WTC11 (cell line): ENCODE data around the gene MYO15A. TPM values are rescaled to one million over a fixed set of nuclear protein-coding genes. Genes with fewer than 3 reads are reported as not detected.

Experiments
- ATAC-seq: fragments of 200-7000 bp; cut with Tn5 transposase; 2 replicates; pipeline ENCODE4 v1.10.0; 2021; ENCODE audit warnings: mild to moderate bottlenecking, moderate library complexity
- CTCF ChIA-PET: fragments of 300-600 bp; sonication (Branson Sonifier 250); formaldehyde crosslinking; loops from one replicate; lab custom pipeline; 2021; ENCODE audit warnings: antibody characterized with exemption; lab: Charles Lee
- POLR2A ChIA-PET: fragments of 350-600 bp; sonication (Branson Sonifier 250); formaldehyde crosslinking; loops from one replicate; lab custom pipeline; 2021; ENCODE audit warnings: antibody characterized with exemption; lab: Charles Lee
- DNase-seq: peaks from one replicate; pipeline ENCODE4 v3.0.0; 2021; ENCODE audit warnings: low spot score
- H3K27ac Mint-ChIP-seq: 2 replicates; pipeline ENCODE4 v1.8.0; 2021; ENCODE audit warnings: mixed read lengths
- H3K27me3 Mint-ChIP-seq: 2 replicates; pipeline ENCODE4 v1.8.0; 2021; ENCODE audit warnings: low read depth, mild to moderate bottlenecking, moderate library complexity, mixed read lengths
- H3K36me3 Mint-ChIP-seq: 2 replicates; pipeline ENCODE4 v1.8.0; 2021; ENCODE audit warnings: mixed read lengths
- H3K4me1 Mint-ChIP-seq: 2 replicates; pipeline ENCODE4 v1.8.0; 2022; ENCODE audit warnings: mixed read lengths
- H3K4me3 Mint-ChIP-seq: 2 replicates; pipeline ENCODE4 v1.8.0; 2021; ENCODE audit warnings: mild to moderate bottlenecking, moderate library complexity, mixed read lengths
- H3K9me3 Mint-ChIP-seq: 2 replicates; pipeline ENCODE4 v1.8.0; 2021; ENCODE audit warnings: mixed read lengths
- CREB1 ChIP-seq: sonication (generic); formaldehyde crosslinking; IDR thresholded peaks from 2 replicates; pipeline ENCODE4 v1.8.0; 2023; ENCODE audit warnings: mild to moderate bottlenecking, missing genetic modification reagents
- EMX1 ChIP-seq: fragments of 250-450 bp; sonication (Bioruptor Pico); IDR thresholded peaks from 2 replicates; pipeline ENCODE4 v1.8.0; 2021; ENCODE audit warnings: mild to moderate bottlenecking
- PRRX2 ChIP-seq: fragments of 250-450 bp; sonication (Bioruptor Pico); IDR thresholded peaks from 2 replicates; pipeline ENCODE4 v1.8.0; 2021; ENCODE audit warnings: mild to moderate bottlenecking
- SMAD4 ChIP-seq: sonication (generic); formaldehyde crosslinking; IDR thresholded peaks from 2 replicates; pipeline ENCODE4 v1.8.0; 2022; ENCODE audit warnings: mild to moderate bottlenecking, missing genetic modification reagents
- TCF7 ChIP-seq: sonication (generic); formaldehyde crosslinking; IDR thresholded peaks from 2 replicates; pipeline ENCODE4 v1.8.0; 2022; ENCODE audit warnings: mild to moderate bottlenecking, low read depth, missing genetic modification reagents, moderate library complexity
- ZNF121 ChIP-seq: sonication (generic); formaldehyde crosslinking; IDR thresholded peaks from 2 replicates; pipeline ENCODE4 v1.8.0; 2023; ENCODE audit warnings: missing genetic modification reagents
- ZNF263 ChIP-seq: sonication (generic); formaldehyde crosslinking; IDR thresholded peaks from 2 replicates; pipeline ENCODE4 v1.8.1; 2022; ENCODE audit warnings: low read depth, mild to moderate bottlenecking, moderate library complexity, missing genetic modification reagents
- total RNA-seq: library from RNA; stranded (reverse); gene quantifications from 3 replicates; pipeline ENCODE4 v1.2.3, GENCODE V29; 2021
- TF ChIP-seq, protein P1 (sequence below): sonication (generic); formaldehyde crosslinking; IDR thresholded peaks from 2 replicates; pipeline ENCODE4 v1.8.1; 2023; ENCODE audit warnings: mild to moderate bottlenecking, missing genetic modification reagents, moderate library complexity
- TF ChIP-seq, protein P2 (sequence below): sonication (generic); formaldehyde crosslinking; IDR thresholded peaks from 2 replicates; pipeline ENCODE4 v1.8.0; 2022; ENCODE audit warnings: mild to moderate bottlenecking, missing genetic modification reagents
- TF ChIP-seq, protein P3 (sequence below): sonication (generic); formaldehyde crosslinking; IDR thresholded peaks from 2 replicates; pipeline ENCODE4 v1.8.1; 2023; ENCODE audit warnings: mild to moderate bottlenecking, missing genetic modification reagents, moderate library complexity
- TF ChIP-seq, protein P4 (sequence below): fragments of 250-450 bp; sonication (Bioruptor Pico); IDR thresholded peaks from 2 replicates; pipeline ENCODE4 v1.9.0; 2021; ENCODE audit warnings: mild to moderate bottlenecking, borderline replicate concordance
- TF ChIP-seq, protein P5 (sequence below): sonication (generic); formaldehyde crosslinking; IDR thresholded peaks from 2 replicates; pipeline ENCODE4 v1.8.1; 2023; ENCODE audit warnings: mild to moderate bottlenecking, missing genetic modification reagents
- TF ChIP-seq, protein P6 (sequence below): sonication (generic); formaldehyde crosslinking; IDR thresholded peaks from 2 replicates; pipeline ENCODE4 v1.8.0; 2023; ENCODE audit warnings: mild to moderate bottlenecking, missing genetic modification reagents

MYO15A gene
- total RNA-seq, 1 experiment from 2014 or later = 2.6 TPM

DNA sequence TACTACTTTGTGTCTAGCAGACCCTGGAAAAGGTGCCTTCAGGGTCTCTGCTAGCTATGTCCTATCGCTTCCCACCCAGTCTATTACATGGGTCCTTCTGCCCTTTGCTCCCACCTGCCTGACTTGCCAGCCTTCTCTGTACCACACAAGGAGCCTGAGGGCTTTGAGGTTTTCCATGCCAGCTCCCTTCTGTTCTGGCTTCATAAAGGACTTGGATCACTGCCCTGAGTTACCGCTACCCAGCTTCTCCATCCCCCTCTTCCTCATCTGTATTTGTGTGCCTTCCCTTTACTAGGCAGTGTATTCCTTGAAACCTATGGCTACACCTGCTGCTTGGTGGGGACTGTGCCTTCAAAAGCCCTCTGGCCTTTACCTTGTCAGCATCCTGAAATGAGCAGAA, 97.3 kb downstream of the MYO15A start (continued):
- no peak for TF ChIP-seq ZNF121 (CRISPR knock-in tag)
- TF ChIP-seq, protein P1, sequence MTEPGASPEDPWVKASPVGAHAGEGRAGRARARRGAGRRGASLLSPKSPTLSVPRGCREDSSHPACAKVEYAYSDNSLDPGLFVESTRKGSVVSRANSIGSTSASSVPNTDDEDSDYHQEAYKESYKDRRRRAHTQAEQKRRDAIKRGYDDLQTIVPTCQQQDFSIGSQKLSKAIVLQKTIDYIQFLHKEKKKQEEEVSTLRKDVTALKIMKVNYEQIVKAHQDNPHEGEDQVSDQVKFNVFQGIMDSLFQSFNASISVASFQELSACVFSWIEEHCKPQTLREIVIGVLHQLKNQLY = no peak
- TF ChIP-seq, protein P2, sequence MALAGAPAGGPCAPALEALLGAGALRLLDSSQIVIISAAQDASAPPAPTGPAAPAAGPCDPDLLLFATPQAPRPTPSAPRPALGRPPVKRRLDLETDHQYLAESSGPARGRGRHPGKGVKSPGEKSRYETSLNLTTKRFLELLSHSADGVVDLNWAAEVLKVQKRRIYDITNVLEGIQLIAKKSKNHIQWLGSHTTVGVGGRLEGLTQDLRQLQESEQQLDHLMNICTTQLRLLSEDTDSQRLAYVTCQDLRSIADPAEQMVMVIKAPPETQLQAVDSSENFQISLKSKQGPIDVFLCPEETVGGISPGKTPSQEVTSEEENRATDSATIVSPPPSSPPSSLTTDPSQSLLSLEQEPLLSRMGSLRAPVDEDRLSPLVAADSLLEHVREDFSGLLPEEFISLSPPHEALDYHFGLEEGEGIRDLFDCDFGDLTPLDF (CRISPR knock-in tag) = no peak

DNA sequence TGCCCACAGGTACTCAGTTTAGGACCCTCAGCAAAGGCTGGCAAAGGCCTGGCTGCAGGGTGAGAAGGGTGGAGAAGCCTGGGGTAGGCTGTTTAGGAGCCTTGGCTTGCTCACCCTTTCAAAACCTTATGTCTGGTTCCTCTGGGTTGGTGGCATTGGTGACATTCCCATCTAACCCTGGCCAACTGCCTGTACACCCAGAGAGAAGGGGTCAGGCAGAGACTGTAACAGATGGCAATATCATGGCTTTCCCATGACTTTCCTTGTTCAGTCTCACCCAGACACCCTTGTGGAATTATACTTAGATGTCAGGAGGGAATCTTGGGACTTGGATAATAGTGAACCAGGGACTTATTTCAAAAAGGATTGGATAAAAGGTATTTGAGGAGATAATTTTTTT, 98.4 kb downstream of the MYO15A start:
- no peak for TF ChIP-seq EMX1
- TF ChIP-seq ZNF263 (CRISPR knock-in tag) = no peak
- no peak for TF ChIP-seq SMAD4 (CRISPR knock-in tag)
- TF ChIP-seq, protein P3, sequence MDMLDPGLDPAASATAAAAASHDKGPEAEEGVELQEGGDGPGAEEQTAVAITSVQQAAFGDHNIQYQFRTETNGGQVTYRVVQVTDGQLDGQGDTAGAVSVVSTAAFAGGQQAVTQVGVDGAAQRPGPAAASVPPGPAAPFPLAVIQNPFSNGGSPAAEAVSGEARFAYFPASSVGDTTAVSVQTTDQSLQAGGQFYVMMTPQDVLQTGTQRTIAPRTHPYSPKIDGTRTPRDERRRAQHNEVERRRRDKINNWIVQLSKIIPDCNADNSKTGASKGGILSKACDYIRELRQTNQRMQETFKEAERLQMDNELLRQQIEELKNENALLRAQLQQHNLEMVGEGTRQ (CRISPR knock-in tag) = no peak
- TF ChIP-seq, protein P4, sequence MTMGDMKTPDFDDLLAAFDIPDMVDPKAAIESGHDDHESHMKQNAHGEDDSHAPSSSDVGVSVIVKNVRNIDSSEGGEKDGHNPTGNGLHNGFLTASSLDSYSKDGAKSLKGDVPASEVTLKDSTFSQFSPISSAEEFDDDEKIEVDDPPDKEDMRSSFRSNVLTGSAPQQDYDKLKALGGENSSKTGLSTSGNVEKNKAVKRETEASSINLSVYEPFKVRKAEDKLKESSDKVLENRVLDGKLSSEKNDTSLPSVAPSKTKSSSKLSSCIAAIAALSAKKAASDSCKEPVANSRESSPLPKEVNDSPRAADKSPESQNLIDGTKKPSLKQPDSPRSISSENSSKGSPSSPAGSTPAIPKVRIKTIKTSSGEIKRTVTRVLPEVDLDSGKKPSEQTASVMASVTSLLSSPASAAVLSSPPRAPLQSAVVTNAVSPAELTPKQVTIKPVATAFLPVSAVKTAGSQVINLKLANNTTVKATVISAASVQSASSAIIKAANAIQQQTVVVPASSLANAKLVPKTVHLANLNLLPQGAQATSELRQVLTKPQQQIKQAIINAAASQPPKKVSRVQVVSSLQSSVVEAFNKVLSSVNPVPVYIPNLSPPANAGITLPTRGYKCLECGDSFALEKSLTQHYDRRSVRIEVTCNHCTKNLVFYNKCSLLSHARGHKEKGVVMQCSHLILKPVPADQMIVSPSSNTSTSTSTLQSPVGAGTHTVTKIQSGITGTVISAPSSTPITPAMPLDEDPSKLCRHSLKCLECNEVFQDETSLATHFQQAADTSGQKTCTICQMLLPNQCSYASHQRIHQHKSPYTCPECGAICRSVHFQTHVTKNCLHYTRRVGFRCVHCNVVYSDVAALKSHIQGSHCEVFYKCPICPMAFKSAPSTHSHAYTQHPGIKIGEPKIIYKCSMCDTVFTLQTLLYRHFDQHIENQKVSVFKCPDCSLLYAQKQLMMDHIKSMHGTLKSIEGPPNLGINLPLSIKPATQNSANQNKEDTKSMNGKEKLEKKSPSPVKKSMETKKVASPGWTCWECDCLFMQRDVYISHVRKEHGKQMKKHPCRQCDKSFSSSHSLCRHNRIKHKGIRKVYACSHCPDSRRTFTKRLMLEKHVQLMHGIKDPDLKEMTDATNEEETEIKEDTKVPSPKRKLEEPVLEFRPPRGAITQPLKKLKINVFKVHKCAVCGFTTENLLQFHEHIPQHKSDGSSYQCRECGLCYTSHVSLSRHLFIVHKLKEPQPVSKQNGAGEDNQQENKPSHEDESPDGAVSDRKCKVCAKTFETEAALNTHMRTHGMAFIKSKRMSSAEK (CRISPR knock-in tag) = no peak
- no peak for TF ChIP-seq PRRX2 (CRISPR knock-in tag)
- no peak for TF ChIP-seq TCF7 (CRISPR knock-in tag)
- TF ChIP-seq ZNF121 (CRISPR knock-in tag) = no peak
- TF ChIP-seq, protein P5, sequence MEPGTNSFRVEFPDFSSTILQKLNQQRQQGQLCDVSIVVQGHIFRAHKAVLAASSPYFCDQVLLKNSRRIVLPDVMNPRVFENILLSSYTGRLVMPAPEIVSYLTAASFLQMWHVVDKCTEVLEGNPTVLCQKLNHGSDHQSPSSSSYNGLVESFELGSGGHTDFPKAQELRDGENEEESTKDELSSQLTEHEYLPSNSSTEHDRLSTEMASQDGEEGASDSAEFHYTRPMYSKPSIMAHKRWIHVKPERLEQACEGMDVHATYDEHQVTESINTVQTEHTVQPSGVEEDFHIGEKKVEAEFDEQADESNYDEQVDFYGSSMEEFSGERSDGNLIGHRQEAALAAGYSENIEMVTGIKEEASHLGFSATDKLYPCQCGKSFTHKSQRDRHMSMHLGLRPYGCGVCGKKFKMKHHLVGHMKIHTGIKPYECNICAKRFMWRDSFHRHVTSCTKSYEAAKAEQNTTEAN (CRISPR knock-in tag) = no peak
- no peak for TF ChIP-seq CREB1 (CRISPR knock-in tag)
- TF ChIP-seq, protein P6, sequence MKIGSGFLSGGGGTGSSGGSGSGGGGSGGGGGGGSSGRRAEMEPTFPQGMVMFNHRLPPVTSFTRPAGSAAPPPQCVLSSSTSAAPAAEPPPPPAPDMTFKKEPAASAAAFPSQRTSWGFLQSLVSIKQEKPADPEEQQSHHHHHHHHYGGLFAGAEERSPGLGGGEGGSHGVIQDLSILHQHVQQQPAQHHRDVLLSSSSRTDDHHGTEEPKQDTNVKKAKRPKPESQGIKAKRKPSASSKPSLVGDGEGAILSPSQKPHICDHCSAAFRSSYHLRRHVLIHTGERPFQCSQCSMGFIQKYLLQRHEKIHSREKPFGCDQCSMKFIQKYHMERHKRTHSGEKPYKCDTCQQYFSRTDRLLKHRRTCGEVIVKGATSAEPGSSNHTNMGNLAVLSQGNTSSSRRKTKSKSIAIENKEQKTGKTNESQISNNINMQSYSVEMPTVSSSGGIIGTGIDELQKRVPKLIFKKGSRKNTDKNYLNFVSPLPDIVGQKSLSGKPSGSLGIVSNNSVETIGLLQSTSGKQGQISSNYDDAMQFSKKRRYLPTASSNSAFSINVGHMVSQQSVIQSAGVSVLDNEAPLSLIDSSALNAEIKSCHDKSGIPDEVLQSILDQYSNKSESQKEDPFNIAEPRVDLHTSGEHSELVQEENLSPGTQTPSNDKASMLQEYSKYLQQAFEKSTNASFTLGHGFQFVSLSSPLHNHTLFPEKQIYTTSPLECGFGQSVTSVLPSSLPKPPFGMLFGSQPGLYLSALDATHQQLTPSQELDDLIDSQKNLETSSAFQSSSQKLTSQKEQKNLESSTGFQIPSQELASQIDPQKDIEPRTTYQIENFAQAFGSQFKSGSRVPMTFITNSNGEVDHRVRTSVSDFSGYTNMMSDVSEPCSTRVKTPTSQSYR = no peak
- Mint-ChIP-seq H3K27ac (no peak overlapping the region), H3K36me3 (peaks cover 44% of the 10 kb centered on the region), H3K27me3 (no peaks in the 10 kb centered on the region), H3K4me1 (peaks cover 4% of the 10 kb centered on the region; the same call in 1 of the 2 replicates), H3K9me3 (no peaks in the 10 kb centered on the region), H3K4me3 (no peak overlapping the region)
- POLR2A ChIA-PET = no interaction called here
- CTCF ChIA-PET = no interaction called here
- no peak for DNase-seq
- ATAC-seq = no peak
